Hepatocyte (in vitro differentiated cells): ENCODE data around the gene EPB41L1. TPM values are rescaled to one million over a fixed set of nuclear protein-coding genes. Genes with fewer than 3 reads are reported as not detected.

Source experiments
- DNase-seq: peaks from one replicate; pipeline ENCODE4 v3.0.0-alpha.2; 2016; ENCODE audit warnings: low spot score
- H2AFZ ChIP-seq: fragments of 200-600 bp; sonication (generic); 2 replicates; pipeline ENCODE4 v1.6.0; 2016; ENCODE audit warnings: antibody characterized with exemption, mild to moderate bottlenecking
- H3K27ac ChIP-seq: fragments of 200-600 bp; sonication (generic); 2 replicates; pipeline ENCODE4 v1.5.1; 2016; ENCODE audit warnings: mild to moderate bottlenecking
- H3K27me3 ChIP-seq: fragments of 200-600 bp; sonication (generic); 2 replicates; pipeline ENCODE4 v1.6.1; 2016
- H3K36me3 ChIP-seq: fragments of 200-600 bp; sonication (generic); replicated peaks from 2 replicates; pipeline ENCODE4 v1.5.1; 2016; ENCODE audit warnings: low read depth; ENCODE audit not compliant: insufficient read depth
- H3K4me1 ChIP-seq: fragments of 200-600 bp; sonication (generic); 2 replicates; pipeline ENCODE4 v1.5.1; 2016; ENCODE audit warnings: mild to moderate bottlenecking, moderate library complexity; ENCODE audit not compliant: insufficient read depth
- H3K4me2 ChIP-seq: fragments of 200-600 bp; sonication (generic); 2 replicates; pipeline ENCODE4 v1.6.0; 2016
- H3K4me3 ChIP-seq: fragments of 200-600 bp; sonication (generic); 2 replicates; pipeline ENCODE4 v1.5.1; 2016; ENCODE audit warnings: mild to moderate bottlenecking
- H3K79me2 ChIP-seq: fragments of 200-600 bp; sonication (generic); 2 replicates; pipeline ENCODE4 v1.6.0; 2017; ENCODE audit warnings: mild to moderate bottlenecking
- H3K9me2 ChIP-seq: fragments of 200-600 bp; sonication (generic); replicated peaks from 2 replicates; pipeline ENCODE4 v1.6.0; 2017; ENCODE audit warnings: mild to moderate bottlenecking; ENCODE audit not compliant: insufficient read depth
- H3K9me3 ChIP-seq: fragments of 200-600 bp; sonication (generic); 2 replicates; pipeline ENCODE4 v1.5.1; 2016; ENCODE audit warnings: low read depth, mild to moderate bottlenecking
- H4K20me1 ChIP-seq: fragments of 200-600 bp; sonication (generic); 2 replicates; pipeline ENCODE4 v1.6.0; 2016; ENCODE audit warnings: mild to moderate bottlenecking; ENCODE audit not compliant: insufficient read depth, poor library complexity, severe bottlenecking
- EZH2 ChIP-seq: fragments of 200-600 bp; sonication (generic); IDR thresholded peaks from 2 replicates; pipeline ENCODE4 v1.6.1; 2016; ENCODE audit warnings: antibody characterized with exemption, mild to moderate bottlenecking, borderline replicate concordance
- EZH2phosphoT487 ChIP-seq: fragments of 200-600 bp; sonication (generic); IDR thresholded peaks from one replicate; pipeline ENCODE4 v1.6.1; 2018; ENCODE audit warnings: antibody characterized with exemption, mild to moderate bottlenecking, low read depth, moderate library complexity; ENCODE audit not compliant: unreplicated experiment, severe bottlenecking
- WGBS: methylation state at CpG from one replicate; pipeline ENCODE4 v1.1.6; 2016; ENCODE audit warnings: low lambda C conversion rate; ENCODE audit errors: missing lambda C conversion rate; 5-methylcytosine and 5-hydroxymethylcytosine counted together
- polyA plus RNA-seq: library from polyadenylated mRNA; unstranded; fragments of >200 nt; fragmentation: Nextera tagmentation; extraction: Ambion mirVana; gene quantifications from 2 replicates; pipeline ENCODE4 v1.2.1, GENCODE V29; 2016
- total RNA-seq: library from RNA; depleted of rRNA; stranded (reverse); fragments of >200 nt; gene quantifications from 2 replicates; pipeline ENCODE4 v1.2.3, GENCODE V29; 2014
- TF ChIP-seq, protein P1 (sequence below): fragments of 200-600 bp; sonication (generic); IDR thresholded peaks from 2 replicates; pipeline ENCODE4 v1.5.1; 2016; ENCODE audit warnings: antibody characterized with exemption, mild to moderate bottlenecking; ENCODE audit not compliant: poor library complexity

Gene EPB41L1
- total and polyA plus RNA-seq, 2 experiments from 2014 or later: 25.2 to 36.4 TPM

DNA sequence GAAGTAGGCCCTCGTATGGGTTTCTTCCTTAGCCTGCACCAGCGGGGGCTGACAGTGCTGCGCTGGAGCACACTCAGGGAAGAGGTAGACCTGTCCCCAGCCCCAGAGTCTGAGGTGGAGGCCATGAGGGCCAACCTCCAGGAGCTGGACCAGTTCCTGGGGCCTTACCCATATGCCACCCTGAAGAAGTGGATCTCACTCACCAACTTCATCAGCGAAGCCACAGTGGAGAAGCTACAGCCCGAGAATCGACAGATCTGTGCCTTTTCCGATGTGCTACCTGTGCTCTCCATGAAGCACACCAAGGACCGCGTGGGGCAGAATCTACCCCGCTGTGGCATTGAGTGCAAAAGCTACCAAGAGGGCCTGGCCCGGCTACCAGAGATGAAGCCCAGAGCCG lies 85.5 kb downstream of the EPB41L1 start:
- Histone ChIP-seq H3K4me2 (no peak overlapping the region), H3K9me3 (no peaks in the 10 kb centered on the region), H3K36me3 (no peaks in the 10 kb centered on the region), H3K4me3 (no peak overlapping the region), H3K4me1 (peaks cover 8% of the 10 kb centered on the region), H3K79me2 (peaks cover 65% of the 10 kb centered on the region), H3K9me2 (no peaks in the 10 kb centered on the region), H2AFZ (no peak overlapping the region), H3K27me3 (no peaks in the 10 kb centered on the region), H3K27ac (no peak overlapping the region), H4K20me1 (no peaks in the 10 kb centered on the region)
- 97% methylated on average over 12 of the region's 12 CpGs for WGBS
- no peak for DNase-seq
- TF ChIP-seq EZH2: no peak
- no peak for TF ChIP-seq EZH2phosphoT487
- TF ChIP-seq, protein P1, sequence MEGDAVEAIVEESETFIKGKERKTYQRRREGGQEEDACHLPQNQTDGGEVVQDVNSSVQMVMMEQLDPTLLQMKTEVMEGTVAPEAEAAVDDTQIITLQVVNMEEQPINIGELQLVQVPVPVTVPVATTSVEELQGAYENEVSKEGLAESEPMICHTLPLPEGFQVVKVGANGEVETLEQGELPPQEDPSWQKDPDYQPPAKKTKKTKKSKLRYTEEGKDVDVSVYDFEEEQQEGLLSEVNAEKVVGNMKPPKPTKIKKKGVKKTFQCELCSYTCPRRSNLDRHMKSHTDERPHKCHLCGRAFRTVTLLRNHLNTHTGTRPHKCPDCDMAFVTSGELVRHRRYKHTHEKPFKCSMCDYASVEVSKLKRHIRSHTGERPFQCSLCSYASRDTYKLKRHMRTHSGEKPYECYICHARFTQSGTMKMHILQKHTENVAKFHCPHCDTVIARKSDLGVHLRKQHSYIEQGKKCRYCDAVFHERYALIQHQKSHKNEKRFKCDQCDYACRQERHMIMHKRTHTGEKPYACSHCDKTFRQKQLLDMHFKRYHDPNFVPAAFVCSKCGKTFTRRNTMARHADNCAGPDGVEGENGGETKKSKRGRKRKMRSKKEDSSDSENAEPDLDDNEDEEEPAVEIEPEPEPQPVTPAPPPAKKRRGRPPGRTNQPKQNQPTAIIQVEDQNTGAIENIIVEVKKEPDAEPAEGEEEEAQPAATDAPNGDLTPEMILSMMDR: no peak

DNA sequence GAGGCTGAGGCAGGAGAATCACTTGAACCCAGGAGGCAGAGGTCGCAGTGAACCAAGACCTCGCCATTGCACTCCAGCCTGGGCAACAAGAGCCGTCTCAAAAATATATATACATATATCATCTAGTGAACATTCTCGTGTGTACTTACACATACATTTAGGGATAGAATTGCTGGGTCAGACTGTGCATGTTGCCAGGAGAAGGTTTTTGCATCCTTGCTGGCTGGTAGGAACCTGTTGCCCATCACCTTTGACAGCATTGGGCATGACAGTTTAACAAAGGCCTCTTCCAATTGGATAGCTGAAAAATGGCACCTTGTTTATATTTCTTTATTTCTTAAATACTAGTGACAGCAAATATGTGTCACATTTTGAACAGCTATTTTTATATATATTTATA lies 87.1 kb downstream of the EPB41L1 start:
- peaks cover 8% of the 10 kb centered on the region for H3K4me1 ChIP-seq

DNA sequence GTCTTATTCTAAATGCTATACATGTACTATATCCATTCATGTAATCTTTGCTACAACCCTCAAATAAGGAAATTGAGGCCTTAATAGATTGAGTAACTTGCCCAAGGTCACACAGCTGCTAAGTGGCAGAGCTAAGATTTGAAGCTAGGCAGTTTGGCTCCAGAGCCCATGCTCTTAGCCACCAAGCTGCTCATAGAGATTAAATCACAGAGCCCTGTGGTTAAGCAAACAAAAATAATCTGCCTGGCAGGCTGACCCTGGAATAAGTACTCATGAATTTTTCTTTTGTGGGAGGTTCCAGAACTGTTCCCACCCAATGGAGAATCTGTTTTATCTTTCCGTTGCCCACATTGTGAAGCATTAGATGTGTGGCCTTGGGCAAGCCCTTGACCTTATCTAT lies 89.2 kb downstream of the EPB41L1 start:
- H3K4me2 ChIP-seq: no peak overlapping the region
- H3K9me2 ChIP-seq: no peaks in the 10 kb centered on the region
- TF ChIP-seq EZH2: no peak
- TF ChIP-seq, protein P1: no peak
- TF ChIP-seq EZH2phosphoT487: no peak
- H3K4me1 ChIP-seq: no peaks in the 10 kb centered on the region
- H4K20me1 ChIP-seq: no peaks in the 10 kb centered on the region
- no peaks in the 10 kb centered on the region for H3K27me3 ChIP-seq
- H3K27ac ChIP-seq: no peak overlapping the region
- H3K79me2 ChIP-seq: peaks cover 36% of the 10 kb centered on the region
- no peak overlapping the region for H2AFZ ChIP-seq
- no peaks in the 10 kb centered on the region for H3K9me3 ChIP-seq
- H3K4me3 ChIP-seq: no peak overlapping the region
- no peaks in the 10 kb centered on the region for H3K36me3 ChIP-seq
- WGBS: 86% methylated on average over 1 of the region's 1 CpG
- DNase-seq: no peak

More for the DNA sequence above, 87.1 kb downstream of the EPB41L1 start:
- 94% methylated on average over 4 of the region's 4 CpGs for WGBS
- no peak overlapping the region for H2AFZ ChIP-seq
- H3K9me3 ChIP-seq: no peaks in the 10 kb centered on the region
- no peaks in the 10 kb centered on the region for H3K27me3 ChIP-seq
- H3K27ac ChIP-seq: no peak overlapping the region
- no peaks in the 10 kb centered on the region for H3K9me2 ChIP-seq
- no peak overlapping the region for H3K4me2 ChIP-seq
- peaks cover 57% of the 10 kb centered on the region for H3K79me2 ChIP-seq
- H3K4me3 ChIP-seq: no peak overlapping the region
- H3K36me3 ChIP-seq: no peaks in the 10 kb centered on the region
- no peak for DNase-seq
- no peaks in the 10 kb centered on the region for H4K20me1 ChIP-seq
- TF ChIP-seq EZH2 (no peak), EZH2phosphoT487 (no peak)
- TF ChIP-seq, protein P1: no peak

DNA sequence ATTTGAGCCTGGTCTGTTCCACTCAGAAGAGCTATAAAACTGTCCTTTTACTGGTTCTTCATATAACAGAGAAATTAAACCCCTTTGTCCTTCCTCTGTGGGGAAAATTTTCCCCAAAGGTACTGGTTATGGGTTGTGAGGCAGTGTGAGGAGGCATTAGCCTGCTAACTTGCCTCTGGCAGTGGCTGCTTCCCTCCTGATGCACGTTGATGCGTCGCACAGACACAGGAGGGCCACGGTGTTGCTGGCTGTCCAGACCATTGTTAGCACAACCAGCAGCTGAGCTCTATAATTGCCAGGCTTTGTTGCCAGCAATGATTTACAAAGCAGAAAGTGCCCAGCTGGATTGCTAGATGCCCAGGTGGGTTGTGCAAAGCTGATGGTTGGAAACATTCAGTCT lies 91.9 kb downstream of the EPB41L1 start:
- peaks cover 23% of the 10 kb centered on the region for H3K79me2 ChIP-seq
- H4K20me1 ChIP-seq: peaks cover 7% of the 10 kb centered on the region
- H3K36me3 ChIP-seq: no peaks in the 10 kb centered on the region

More for the DNA sequence above, 91.9 kb downstream of the EPB41L1 start:
- Histone ChIP-seq H3K27ac (no peak overlapping the region), H3K27me3 (no peaks in the 10 kb centered on the region), H3K4me1 (no peaks in the 10 kb centered on the region), H3K9me3 (no peaks in the 10 kb centered on the region), H3K9me2 (no peaks in the 10 kb centered on the region), H2AFZ (no peak overlapping the region), H3K4me3 (no peak overlapping the region), H3K4me2 (no peak overlapping the region)
- TF ChIP-seq EZH2: no peak
- TF ChIP-seq, protein P1: no peak
- TF ChIP-seq EZH2phosphoT487: no peak
- no peak for DNase-seq
- whole genome bisulfite sequencing: 94% methylated on average over 4 of the region's 4 CpGs
